OCI-M1 (cell line): Measurements from ENCODE around the gene CLK2.
"Not testable (repeated sequence)": the region's sequence is repeated elsewhere in the genome, so short reads cannot be mapped to it uniquely, and the experiment has no call there.

Experiments
- DNase-seq: peaks from one replicate; lab custom pipeline; 2025; lab: John Stamatoyannopoulos, UW

CLK2 gene

DNA sequence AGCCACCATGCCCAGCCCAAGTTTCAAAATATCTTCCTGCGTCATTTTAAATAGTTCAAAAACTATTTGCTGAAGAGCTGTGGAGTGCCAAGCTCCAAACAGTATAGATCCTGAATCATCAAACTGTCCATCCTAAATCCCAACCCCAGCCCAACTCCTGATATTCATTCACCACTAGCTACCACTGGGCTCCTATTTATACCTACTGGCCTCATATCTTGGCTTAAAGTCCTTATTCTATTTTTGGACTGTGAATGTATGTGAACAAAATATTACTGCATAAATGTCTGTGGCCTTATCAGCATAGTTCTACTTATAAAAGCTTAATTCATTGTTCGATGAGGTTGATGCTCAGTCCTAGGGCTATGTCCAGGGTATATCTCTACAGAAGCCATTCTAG lies 5.9 kb downstream of the CLK2 start:
- no peak for DNase-seq

DNA sequence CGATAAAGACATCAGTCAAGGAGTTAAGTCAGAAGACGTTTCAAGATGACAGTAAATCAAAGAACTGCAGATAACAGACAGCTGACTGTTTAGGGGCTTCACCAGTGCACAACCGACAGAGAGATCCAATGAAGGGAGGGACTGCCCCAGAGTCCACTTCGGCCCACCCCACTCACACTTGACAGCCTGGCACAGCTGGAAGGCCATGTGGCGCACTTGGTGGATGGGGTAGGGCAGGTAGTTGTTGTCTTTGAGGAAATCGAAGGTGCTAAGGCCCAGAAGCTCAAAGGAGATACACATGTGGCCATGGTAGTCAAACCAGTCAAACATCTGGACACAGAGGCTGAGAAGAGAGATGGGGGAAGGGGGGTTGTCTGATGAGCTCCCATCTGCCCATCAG lies 6.8 kb downstream of the CLK2 start:
- DNase-seq, result no peak

DNA sequence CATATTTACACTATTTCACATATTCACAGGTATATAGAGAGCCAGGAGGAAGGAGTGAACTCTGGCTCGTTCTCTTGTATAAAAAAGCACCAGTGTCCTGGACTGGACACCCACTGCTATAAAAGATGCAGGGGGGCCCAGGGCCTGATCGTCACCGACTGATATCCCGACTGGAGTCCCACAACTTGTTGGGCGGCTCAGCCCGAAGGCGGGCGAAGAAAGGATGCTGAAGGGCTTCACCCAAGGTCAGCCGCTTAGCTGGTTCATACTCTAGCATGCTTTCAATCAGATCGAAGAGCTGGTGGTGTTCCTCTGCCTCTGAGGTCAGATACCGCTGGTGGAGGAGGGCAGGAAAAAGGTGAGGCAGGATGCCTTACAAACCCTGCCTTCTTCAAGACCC lies 10.2 kb downstream of the CLK2 start:
- no peak for DNase-seq

DNA sequence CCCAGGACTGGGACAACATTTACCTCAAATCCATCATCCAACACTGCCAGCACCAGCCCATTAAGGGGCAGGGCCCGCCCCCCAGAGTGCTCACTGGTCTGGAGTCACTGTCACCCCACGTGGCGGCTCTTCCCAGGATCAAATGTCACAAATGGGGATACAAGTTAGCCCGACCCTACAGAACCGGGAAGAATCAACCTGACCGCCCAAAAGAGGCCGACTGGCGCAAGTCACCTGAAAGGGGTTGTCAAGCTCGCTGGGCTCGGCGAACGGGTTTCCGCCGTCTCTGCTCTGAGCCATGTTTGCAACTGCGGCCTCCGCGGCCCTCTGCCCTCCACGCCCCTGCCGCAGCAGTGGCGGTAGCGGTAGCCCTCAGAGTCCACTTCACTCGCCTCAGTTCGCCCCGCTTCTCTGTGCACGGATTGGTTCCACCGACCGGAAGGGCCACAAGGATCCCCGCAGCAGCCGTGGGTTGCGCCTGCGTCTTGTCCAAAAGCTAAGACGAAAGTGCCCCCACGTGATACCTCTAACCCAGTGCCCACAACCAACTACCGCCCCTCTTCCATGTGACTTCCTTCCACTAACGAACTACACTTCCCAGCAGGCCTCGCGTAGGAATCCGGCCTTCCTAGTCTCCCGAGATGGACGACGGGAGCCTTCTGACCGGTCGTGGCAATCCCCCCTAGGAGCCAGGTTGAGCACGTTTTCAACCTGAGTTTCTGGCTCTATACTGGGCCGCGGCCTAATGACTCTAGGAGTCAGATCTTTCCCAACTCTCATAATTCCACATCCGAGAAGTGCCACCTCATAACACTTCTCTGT lies 11.2 kb downstream of the CLK2 start, which contains the start of gene SCAMP3:
Gene SCAMP3, minus strand, starts transcription at position 509 of the 822 bp plus-strand sequence. Its CDS starts 209 bp downstream, at position 300.
- peak; percentile 99 for DNase-seq

DNA sequence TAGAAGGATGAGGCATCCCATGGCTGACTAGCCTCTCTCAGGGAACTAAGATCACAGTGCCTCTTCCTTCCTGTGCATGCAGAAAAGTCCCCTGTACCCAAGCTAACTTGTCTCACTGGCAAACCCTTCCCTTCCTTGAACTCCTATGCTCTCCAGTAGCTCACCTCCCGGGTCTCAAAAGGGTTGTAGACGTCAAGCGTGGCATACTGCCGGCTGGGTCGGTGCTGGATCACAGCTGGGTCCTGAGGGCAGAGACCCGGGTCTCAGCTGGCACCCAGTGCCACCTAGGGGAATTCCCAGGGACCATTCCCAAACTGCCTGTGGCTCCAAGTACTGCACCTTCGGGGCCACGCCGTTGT lies 11.8 kb downstream of the CLK2 start:
- DNase-seq, result peak; percentile 55

- no peak for DNase-seq
These were observed 13.0 kb downstream of the CLK2 start for GRCh38 chr1:155260276-155260675.

- DNase-seq, result no peak
These were observed 17.0 kb downstream of the CLK2 start for GRCh38 chr1:155256058-155256852.

DNA sequence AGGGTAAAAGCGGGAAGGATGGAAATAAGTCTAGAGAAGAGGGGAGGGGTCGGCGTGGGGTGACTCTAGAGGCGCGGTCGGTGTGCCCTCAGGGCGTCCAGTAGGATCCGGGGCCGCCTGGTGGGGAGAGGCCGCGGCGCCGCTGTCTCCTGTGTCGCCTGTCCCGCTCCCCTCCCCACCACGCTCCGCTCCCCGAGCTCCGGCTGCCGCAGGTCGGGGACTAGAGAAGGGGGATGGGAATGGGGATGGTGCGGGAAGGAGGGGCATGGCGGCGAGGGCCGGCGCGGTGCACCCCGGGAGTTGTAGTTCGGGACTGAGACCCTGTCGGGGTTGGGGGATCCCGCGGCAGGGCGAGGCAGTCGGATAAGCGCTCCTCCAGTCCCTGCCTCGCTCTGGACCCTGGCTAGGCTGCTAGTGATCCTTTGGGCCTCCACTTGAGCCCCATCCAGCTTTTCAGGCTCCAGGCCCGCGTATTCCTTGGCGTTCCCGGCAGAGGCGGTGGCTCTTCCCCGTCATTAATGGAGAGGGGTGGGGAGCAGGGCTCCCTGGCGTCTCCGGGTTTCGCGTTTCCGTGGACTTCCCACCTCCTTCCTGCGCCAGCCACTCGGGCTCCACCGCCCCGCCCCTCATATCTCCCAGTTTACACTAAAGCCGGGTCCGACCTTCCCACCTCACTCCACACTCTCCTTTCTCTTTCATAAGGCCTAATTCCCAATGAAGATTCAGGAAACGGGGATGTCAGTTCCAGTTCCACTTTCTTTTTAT lies 17.9 kb downstream of the CLK2 start, which contains the start of gene ENTREP3:
Gene ENTREP3, minus strand, starts transcription at position 241 of the 765 bp plus-strand sequence. CDS start 606 bp downstream, outside the sequence.
- DNase-seq, result peak; percentile 91

DNA sequence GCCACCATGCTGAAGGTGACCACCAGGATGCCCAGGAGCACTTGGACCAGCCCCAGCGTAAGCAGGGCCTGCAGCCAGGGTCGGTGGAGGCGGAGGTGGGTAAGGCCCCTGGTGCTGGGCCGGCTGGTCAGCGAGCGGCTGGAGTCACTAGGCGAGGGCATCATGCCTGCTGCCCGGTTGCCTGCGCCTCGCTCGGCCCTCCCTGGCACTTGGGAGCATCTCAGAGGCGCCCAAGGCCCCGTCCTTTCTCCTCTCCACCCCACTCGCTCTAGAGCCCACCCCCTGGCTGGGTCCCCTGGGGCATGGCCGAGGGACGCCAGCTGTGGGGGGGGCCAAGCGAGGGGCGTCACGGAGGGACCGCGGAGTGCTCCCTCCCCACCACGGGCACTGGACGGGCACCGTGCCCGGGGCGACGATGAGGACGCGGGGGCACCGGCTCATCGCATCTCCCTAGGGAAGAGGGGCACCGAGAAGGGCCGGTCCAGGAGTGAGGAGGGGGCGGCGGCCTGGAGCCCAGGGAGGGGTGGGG lies 18.5 kb downstream of the CLK2 start:
- no peak for DNase-seq

DNA sequence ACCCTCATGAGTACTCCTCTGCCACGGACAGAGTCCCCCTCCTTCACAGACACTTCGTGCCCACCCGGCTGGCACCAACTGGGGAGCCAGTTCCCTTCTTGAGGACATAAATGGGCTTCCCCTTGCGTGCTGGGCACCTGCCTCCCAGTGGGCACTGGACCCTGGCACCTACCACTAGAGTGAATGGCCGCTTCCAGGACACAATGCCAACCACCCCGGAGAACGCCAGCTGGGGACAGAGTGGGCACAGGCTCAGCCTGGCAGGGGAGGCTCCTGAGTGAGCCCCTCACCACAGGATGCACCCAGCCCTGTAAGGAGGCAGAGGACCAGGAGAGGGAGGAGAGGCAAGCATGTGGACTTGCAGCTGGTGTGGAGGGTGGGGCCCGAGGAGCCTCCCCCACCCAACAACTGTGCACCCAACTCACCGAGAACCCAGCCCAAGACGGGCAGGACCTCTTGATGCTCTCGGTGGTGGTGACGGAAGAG lies 19.0 kb downstream of the CLK2 start:
- no peak for DNase-seq

- DNase-seq, result no peak
These were observed 19.5 kb downstream of the CLK2 start for GRCh38 chr1:155253797-155254196.

DNA sequence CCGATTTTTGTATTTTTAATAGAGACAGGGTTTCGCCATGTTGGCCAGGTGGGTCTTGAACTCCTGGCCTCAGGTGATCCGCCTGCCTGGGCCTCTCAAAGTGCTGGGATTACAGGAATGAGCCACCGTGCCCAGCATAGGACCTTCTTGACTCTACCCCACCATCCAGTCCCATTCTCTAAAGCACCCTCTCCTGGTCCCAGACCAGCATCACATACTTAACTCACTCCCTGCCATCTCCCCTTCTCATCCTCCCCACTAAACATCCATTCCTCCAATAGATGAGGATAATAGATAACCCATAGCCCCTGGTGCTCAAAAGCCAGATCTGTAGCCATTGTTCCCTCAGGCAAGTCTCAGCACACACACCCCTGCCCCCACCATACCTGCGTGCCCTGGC lies 20.1 kb downstream of the CLK2 start:
- no peak for DNase-seq

DNA sequence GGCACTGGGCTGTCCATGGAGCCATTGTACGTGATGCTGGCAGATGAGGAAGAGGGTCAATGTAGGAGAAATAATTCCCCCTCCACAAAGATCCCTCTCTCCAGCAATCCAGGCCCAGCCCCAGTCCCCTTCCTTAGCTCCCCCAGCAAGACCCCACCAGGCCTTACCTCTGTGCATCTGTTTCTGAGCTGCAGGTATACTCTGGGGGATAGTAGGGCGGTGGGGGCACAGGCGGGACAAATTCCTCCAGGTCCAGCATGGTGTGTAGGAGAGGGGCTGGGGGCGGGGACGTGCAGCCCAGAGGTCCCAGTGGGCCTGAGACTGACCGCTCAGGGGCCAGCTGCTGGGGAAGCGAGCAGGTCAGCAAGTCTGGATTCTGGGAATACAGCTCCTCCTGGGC lies 21.7 kb downstream of the CLK2 start:
- no peak for DNase-seq

- peak; percentile 98 for DNase-seq
These were observed 22.5 kb downstream of the CLK2 start for GRCh38 chr1:155250633-155251449.

DNA sequence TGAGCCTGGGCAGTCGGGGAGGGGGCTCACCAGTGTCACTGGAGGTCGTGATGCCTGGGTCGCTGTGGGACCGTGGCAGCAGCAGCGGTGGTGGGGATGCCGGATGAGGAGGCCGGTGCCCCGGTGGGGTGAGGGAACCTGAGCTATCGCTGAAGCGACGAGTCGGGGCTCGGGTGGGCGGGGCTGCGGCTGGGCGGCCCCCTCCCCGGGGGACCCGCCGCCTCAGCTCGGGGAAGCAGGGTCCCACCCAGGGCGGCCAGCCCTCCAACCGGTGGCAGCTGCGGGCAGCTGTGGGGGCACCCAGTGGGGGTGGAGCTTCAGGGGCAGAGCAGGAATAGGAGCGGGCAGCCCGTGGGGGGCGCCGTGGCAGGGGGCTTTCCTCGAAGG lies 23.1 kb downstream of the CLK2 start:
- no peak for DNase-seq

GRCh38 chr1:155247667-155248553 lies 25.4 kb downstream of the CLK2 start:
- peak; percentile 94 for DNase-seq

DNA sequence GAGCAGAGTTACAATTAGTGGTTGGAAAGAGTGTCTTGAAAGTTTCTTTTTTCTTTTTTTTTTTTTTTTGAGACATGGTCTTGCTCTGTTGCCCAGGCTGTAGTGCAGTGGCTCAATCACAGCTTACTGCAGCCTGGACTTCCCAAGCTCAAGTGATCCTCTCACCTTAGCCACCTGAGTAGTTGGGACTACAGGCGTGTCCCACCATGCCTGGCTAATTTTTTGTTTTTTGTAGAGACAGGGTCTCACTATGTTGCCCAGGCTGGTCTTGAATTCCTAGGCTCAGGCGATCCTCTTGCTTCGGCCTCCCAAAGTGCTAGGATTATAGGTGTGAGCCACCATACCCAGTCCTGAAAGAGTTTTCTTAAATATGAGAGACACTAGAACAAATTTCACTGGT lies 26.5 kb downstream of the CLK2 start:
- DNase-seq, result not testable (repeated sequence)

GRCh38 chr1:155245163-155245524 lies 28.2 kb downstream of the CLK2 start:
- DNase-seq, result no peak

GRCh38 chr1:155244368-155245162 lies 28.7 kb downstream of the CLK2 start:
- peak; percentile 100 for DNase-seq
